CD4-positive, alpha-beta T cell treated with Interleukin-17A for 1 hour (primary cell): ENCODE results near the gene DLGAP3.

Source experiments
- DNase-seq: peaks from one replicate; pipeline ENCODE4 v3.0.0-alpha.2; 2020

The DLGAP3 gene

GRCh38 chr1:34928699-34929496, 552 bp downstream of the DLGAP3 start:
- DNase-seq = peak; percentile 14

- no peak for DNase-seq
These were observed 1.3 kb downstream of the DLGAP3 start for GRCh38 chr1:34928066-34928696.

GRCh38 chr1:34927316-34927715, 2.1 kb downstream of the DLGAP3 start:
- no peak for DNase-seq

GRCh38 chr1:34926894-34927293, 2.6 kb downstream of the DLGAP3 start:
- no peak for DNase-seq

- no peak for DNase-seq
These were observed 3.3 kb downstream of the DLGAP3 start for GRCh38 chr1:34926156-34926555.

- no peak for DNase-seq
These were observed 3.7 kb downstream of the DLGAP3 start for GRCh38 chr1:34925730-34926129.

- peak; percentile 45 for DNase-seq
These were observed 4.5 kb downstream of the DLGAP3 start for GRCh38 chr1:34924759-34925555.

- DNase-seq = no peak
These were observed 6.0 kb downstream of the DLGAP3 start for GRCh38 chr1:34923490-34923889.

- DNase-seq = peak; percentile 5
These were observed 10.4 kb downstream of the DLGAP3 start for GRCh38 chr1:34918977-34919561.

GRCh38 chr1:34918386-34918976, 11.0 kb downstream of the DLGAP3 start:
- no peak for DNase-seq

GRCh38 chr1:34917017-34917416, 12.4 kb downstream of the DLGAP3 start:
- DNase-seq = no peak

- no peak for DNase-seq
These were observed 13.3 kb downstream of the DLGAP3 start for GRCh38 chr1:34916104-34916503.

- no peak for DNase-seq
These were observed 13.9 kb downstream of the DLGAP3 start for GRCh38 chr1:34915521-34915920.

- DNase-seq = no peak
These were observed 14.5 kb downstream of the DLGAP3 start for GRCh38 chr1:34914958-34915357.

GRCh38 chr1:34911465-34911864, 18.0 kb downstream of the DLGAP3 start:
- no peak for DNase-seq

- DNase-seq = no peak
These were observed 19.0 kb downstream of the DLGAP3 start for GRCh38 chr1:34910425-34910824.

- DNase-seq = no peak
These were observed 21.1 kb downstream of the DLGAP3 start for GRCh38 chr1:34908369-34908768.

GRCh38 chr1:34907487-34908090, 21.9 kb downstream of the DLGAP3 start:
- no peak for DNase-seq

- DNase-seq = no peak
These were observed 22.7 kb downstream of the DLGAP3 start for GRCh38 chr1:34906756-34907155.

- no peak for DNase-seq
These were observed 23.2 kb downstream of the DLGAP3 start for GRCh38 chr1:34906222-34906621.

GRCh38 chr1:34905098-34905459, 24.4 kb downstream of the DLGAP3 start:
- DNase-seq = no peak
